Measurements from ENCODE around the gene ENOX2.

Gene ENOX2

GRCh38 chrX:130669233-130669632 lies 233.8 kb downstream of the ENOX2 start:
- no peak overlapping the region for H3K4me3 ChIP-seq (ENCODE audit: low read depth, low read length)
- TF ChIP-seq CTCF (IDR thresholded peaks at IDR 0.05; ENCODE audit: borderline replicate concordance, insufficient read depth, low read depth, low read length): no peak

- no peak overlapping the region for H3K4me3 ChIP-seq (ENCODE audit: low read depth, low read length)
- TF ChIP-seq CTCF (IDR thresholded peaks at IDR 0.05; ENCODE audit: borderline replicate concordance, insufficient read depth, low read depth, low read length): no peak
Observed at GRCh38 chrX:130665263-130665662, 237.7 kb downstream of the ENOX2 start.

- H3K4me3 ChIP-seq (ENCODE audit: low read depth, low read length): no peak overlapping the region
- TF ChIP-seq CTCF (IDR thresholded peaks at IDR 0.05; ENCODE audit: borderline replicate concordance, insufficient read depth, low read depth, low read length): no peak
Observed at GRCh38 chrX:130658310-130658709, 244.7 kb downstream of the ENOX2 start.

- H3K4me3 ChIP-seq (ENCODE audit: low read depth, low read length): no peak overlapping the region
- no peak for TF ChIP-seq CTCF (IDR thresholded peaks at IDR 0.05; ENCODE audit: borderline replicate concordance, insufficient read depth, low read depth, low read length)
Observed at GRCh38 chrX:130654409-130654950, 248.5 kb downstream of the ENOX2 start.

GRCh38 chrX:130652824-130653578 lies 250.0 kb downstream of the ENOX2 start:
- no peak for TF ChIP-seq CTCF (IDR thresholded peaks at IDR 0.05; ENCODE audit: borderline replicate concordance, insufficient read depth, low read depth, low read length)

GRCh38 chrX:130649738-130650137 lies 253.3 kb downstream of the ENOX2 start:
- no peak for TF ChIP-seq CTCF (IDR thresholded peaks at IDR 0.05; ENCODE audit: borderline replicate concordance, insufficient read depth, low read depth, low read length)
- no peak overlapping the region for H3K4me3 ChIP-seq (ENCODE audit: low read depth, low read length)

More at GRCh38 chrX:130652824-130653578, 250.0 kb downstream of the ENOX2 start:
- no peak overlapping the region for H3K4me3 ChIP-seq (ENCODE audit: low read depth, low read length)

GRCh38 chrX:130647468-130647867 lies 255.5 kb downstream of the ENOX2 start:
- TF ChIP-seq CTCF (IDR thresholded peaks at IDR 0.05; ENCODE audit: borderline replicate concordance, insufficient read depth, low read depth, low read length): no peak
- no peak overlapping the region for H3K4me3 ChIP-seq (ENCODE audit: low read depth, low read length)

Measured in GM12875 (cell line).